Esophagus squamous epithelium (tissue), 5 donors: ENCODE measurements around the gene RESP18. TPM values are rescaled to one million over a fixed set of nuclear protein-coding genes. Genes with fewer than 3 reads are reported as not detected.

Source experiments
- DNase-seq: peaks from one replicate; lab custom pipeline; 2025; lab: John Stamatoyannopoulos, UW
- H3K27ac ChIP-seq, 4 donors: fragments of 200-600 bp; sonication (generic); one replicate each; pipeline ENCODE4 v1.5.1; 2016 to 2019; ENCODE audit warnings: mild to moderate bottlenecking in 1 of 4
- H3K27me3 ChIP-seq, 4 donors: fragments of 200-600 bp; sonication (generic); 1 replicate in 3 of 4; 2 replicates in 1 of 4; pipeline versions ENCODE4 v1.5.1 to v1.6.0; 2017 to 2021; ENCODE audit warnings: antibody characterized with exemption in 1 of 4
- H3K36me3 ChIP-seq, 3 donors: fragments of 200-600 bp; sonication (generic); one replicate each; pipeline ENCODE4 v1.5.1; 2016 to 2019
- H3K4me1 ChIP-seq, 3 donors: fragments of 200-600 bp; sonication (generic); one replicate each; pipeline ENCODE4 v1.5.1; 2017 to 2019
- H3K4me3 ChIP-seq, 4 donors: fragments of 200-600 bp; sonication (generic); 1 replicate in 3 of 4; 2 replicates in 1 of 4; pipeline ENCODE4 v1.5.1; 2016 to 2019; ENCODE audit warnings: mild to moderate bottlenecking in 2 of 4, moderate library complexity in 1 of 4
- H3K9me3 ChIP-seq, 3 donors: fragments of 200-600 bp; sonication (generic); one replicate each; pipeline ENCODE4 v1.5.1; 2016 to 2019
- CTCF ChIP-seq, 6 experiments: fragments of 450-650 bp in 4 of 6; fragments of 200-600 bp in 2 of 6; sonication (generic) in 2 of 6; IDR thresholded peaks; one replicate each; pipeline ENCODE4 v1.5.1; 2016 to 2019; ENCODE audit warnings: antibody characterized with exemption in 6 of 6, mild to moderate bottlenecking in 4 of 6, moderate library complexity in 4 of 6
- POLR2A ChIP-seq, 4 donors: fragments of 450-650 bp; IDR thresholded peaks; one replicate each; pipeline ENCODE4 v1.6.1; 2017; ENCODE audit warnings: antibody characterized with exemption in 4 of 4, mild to moderate bottlenecking in 4 of 4, moderate library complexity in 3 of 4
- WGBS, 2 donors: methylation state at CpG; one replicate each; pipeline ENCODE4 v1.1.5; 2018; 5-methylcytosine and 5-hydroxymethylcytosine counted together
- intact Hi-C: fragments of 100-400 bp; cut with DNase I; formaldehyde crosslinking; loops from one replicate; pipeline ENCODE4 v1.15.0; 2022
- total RNA-seq, 4 donors: library from RNA; depleted of rRNA; stranded (reverse); fragments of >200 nt; gene quantifications; one replicate each; pipeline ENCODE4 v1.1.0, GENCODE V29; 2016
- donor health status: DM: yes; HTN: yes; CAD: no.

RESP18 gene
- total RNA-seq, 4 donors from 2014 or later, result not detected

- intact Hi-C loops, result no loop called here
- WGBS, 2 donors, result 42 to 47% methylated on average over 1 of the region's 1 CpG
- Histone ChIP-seq H3K27me3 (peaks cover 0 to 88% (median 8%) of the 10 kb centered on the region in 4 donors), H3K27ac (no peak overlapping the region), H3K9me3 (no peaks in the 10 kb centered on the region), H3K4me3 (no peak overlapping the region), H3K4me1 (peaks cover 3 to 13% (median 8%) of the 10 kb centered on the region in 3 donors), H3K36me3 (no peaks in the 10 kb centered on the region)
- no peak for TF ChIP-seq CTCF (IDR thresholded peaks at IDR 0.05)
- TF ChIP-seq POLR2A (IDR thresholded peaks at IDR 0.05), result no peak
- DNase-seq, result no peak
These were observed 24.3 kb upstream of the RESP18 start for GRCh38 chr2:219356834-219357233.

- DNase-seq, result no peak
- H3K27me3 ChIP-seq, result peaks cover 0 to 97% (median 8%) of the 10 kb centered on the region in 4 donors
- WGBS, 2 donors, result 43 to 100% methylated on average over 1 of the region's 4 CpGs
- H3K4me1 ChIP-seq, result peaks cover 3 to 13% (median 8%) of the 10 kb centered on the region in 3 donors
- no peak overlapping the region for H3K4me3 ChIP-seq
- H3K27ac ChIP-seq, result no peak overlapping the region
- intact Hi-C loops, result no loop called here
- no peak for TF ChIP-seq CTCF (IDR thresholded peaks at IDR 0.05)
- no peak for TF ChIP-seq POLR2A (IDR thresholded peaks at IDR 0.05)
- no peaks in the 10 kb centered on the region for H3K36me3 ChIP-seq
- H3K9me3 ChIP-seq, result no peaks in the 10 kb centered on the region
These were observed 22.0 kb upstream of the RESP18 start for GRCh38 chr2:219354582-219354981.

- DNase-seq, result no peak
- Histone ChIP-seq H3K27me3 (peaks cover 0 to 92% (median 3%) of the 10 kb centered on the region in 4 donors), H3K9me3 (no peaks in the 10 kb centered on the region), H3K4me3 (no peak overlapping the region), H3K27ac (no peak overlapping the region), H3K36me3 (no peaks in the 10 kb centered on the region), H3K4me1 (peaks cover under 1 to 4% (median 2%) of the 10 kb centered on the region in 3 donors)
- no peak for TF ChIP-seq POLR2A (IDR thresholded peaks at IDR 0.05)
- TF ChIP-seq CTCF (IDR thresholded peaks at IDR 0.05), result no peak
- WGBS, 2 donors, result 67 to 72% methylated on average over 2 to 5 of the region's 5 CpGs
- intact Hi-C loops, result no loop called here
These were observed 20.6 kb upstream of the RESP18 start for GRCh38 chr2:219353129-219353528.

- H3K36me3 ChIP-seq, result no peaks in the 10 kb centered on the region
- no peaks in the 10 kb centered on the region for H3K9me3 ChIP-seq
- no peak overlapping the region for H3K4me3 ChIP-seq
- intact Hi-C loops, result no loop called here
- H3K27me3 ChIP-seq, result peaks cover 0 to 89% (median 0%) of the 10 kb centered on the region in 4 donors
- TF ChIP-seq POLR2A (IDR thresholded peaks at IDR 0.05) (no peak), CTCF (IDR thresholded peaks at IDR 0.05) (peak in 5 of 6 experiments; percentile 46 to 64 (median 48))
- DNase-seq, result no peak
- H3K27ac ChIP-seq, result no peak overlapping the region
- 15 to 30% methylated on average over 4 to 5 of the region's 5 CpGs for WGBS, 2 donors
- no peaks in the 10 kb centered on the region for H3K4me1 ChIP-seq
These were observed 20.0 kb upstream of the RESP18 start for GRCh38 chr2:219352448-219353023.

GRCh38 chr2:219350710-219351221 lies 18.2 kb upstream of the RESP18 start:
- peaks cover 0 to 85% (median 0%) of the 10 kb centered on the region in 4 donors for H3K27me3 ChIP-seq
- H3K27ac ChIP-seq, result no peak overlapping the region
- intact Hi-C loops, result no loop called here
- H3K36me3 ChIP-seq, result no peaks in the 10 kb centered on the region
- no peak for DNase-seq
- no peak overlapping the region for H3K4me3 ChIP-seq
- no peaks in the 10 kb centered on the region for H3K4me1 ChIP-seq
- WGBS, 2 donors, result 16 to 28% methylated on average over 4 of the region's 4 CpGs
- no peaks in the 10 kb centered on the region for H3K9me3 ChIP-seq
- TF ChIP-seq POLR2A (IDR thresholded peaks at IDR 0.05) (no peak), CTCF (IDR thresholded peaks at IDR 0.05) (no peak)
